GM21723 (cell line): ENCODE results near the gene CCDC88C.
A peak's percentile ranks its signal among the peaks of the same experiment; 100 is the strongest.

ENCODE experiments used
- ATAC-seq: cut with Tn5 transposase; IDR thresholded peaks from one replicate; pipeline ENCODE4 v1.9.1; 2021; ENCODE audit warnings: mild to moderate bottlenecking, moderate library complexity; ENCODE audit not compliant: unreplicated experiment

The CCDC88C gene

GRCh38 chr14:91332171-91332985 is 85.2 kb downstream of the CCDC88C start:
- no peak for ATAC-seq

DNA sequence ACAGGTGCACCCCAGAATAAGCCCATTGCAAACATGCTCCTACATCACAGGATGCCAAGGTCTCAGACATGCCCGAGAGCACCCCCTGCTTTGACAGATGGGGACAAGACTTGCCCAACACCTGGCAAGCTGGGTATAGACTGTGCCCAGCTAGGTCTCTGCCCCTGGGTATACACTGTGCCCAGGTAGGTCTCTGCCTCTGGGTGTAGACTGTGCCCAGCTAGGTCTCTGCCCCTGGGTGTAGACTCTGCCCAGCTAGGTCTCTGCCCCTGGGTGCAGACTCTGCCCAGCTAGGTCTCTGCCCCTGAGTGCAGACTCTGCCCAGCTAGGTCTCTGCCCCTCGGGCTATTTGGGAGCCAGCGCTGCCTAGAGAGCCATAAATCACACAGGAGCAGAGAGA is 85.9 kb downstream of the CCDC88C start:
- no peak for ATAC-seq

GRCh38 chr14:91330856-91331255 is 86.8 kb downstream of the CCDC88C start:
- no peak for ATAC-seq

GRCh38 chr14:91330096-91330696 is 87.4 kb downstream of the CCDC88C start:
- ATAC-seq = no peak

- ATAC-seq = no peak
Observed at GRCh38 chr14:91329486-91330014, 88.1 kb downstream of the CCDC88C start.

DNA sequence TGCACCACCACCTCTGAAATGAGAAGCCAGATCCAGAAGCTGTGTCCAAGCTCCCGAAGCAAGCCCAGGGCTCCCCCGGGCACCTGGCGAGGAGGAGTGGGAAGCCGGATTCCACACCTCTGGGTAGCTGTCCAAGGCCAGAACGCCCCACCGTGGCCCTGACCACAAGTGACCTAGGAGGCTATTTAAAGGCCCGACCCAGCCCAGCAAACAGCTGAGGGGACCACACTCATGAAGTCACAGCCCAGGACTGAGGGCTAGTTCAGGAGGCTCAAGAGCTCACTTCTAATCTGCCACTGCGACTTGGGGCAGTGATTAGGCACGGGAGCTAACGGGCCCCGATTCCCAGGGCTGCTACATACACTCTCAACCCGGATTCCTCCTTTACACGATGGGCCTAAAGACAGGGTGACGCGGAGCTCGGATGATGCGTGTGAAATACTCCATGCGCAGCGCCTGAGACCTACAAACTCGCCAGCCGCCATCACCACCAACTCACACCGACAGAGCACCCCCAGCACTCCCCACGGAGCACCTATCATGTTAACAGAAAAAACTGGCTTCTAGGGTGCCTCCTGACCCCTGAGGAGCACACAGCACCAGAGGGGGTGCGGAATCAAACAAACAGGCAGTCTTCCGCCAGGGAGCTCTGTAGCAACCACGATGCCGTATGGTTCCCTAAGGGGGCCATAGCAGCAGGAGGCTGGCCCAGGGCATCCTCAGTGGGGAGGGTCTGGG is 89.1 kb downstream of the CCDC88C start:
- no peak for ATAC-seq

GRCh38 chr14:91327661-91328312 is 89.8 kb downstream of the CCDC88C start:
- ATAC-seq = no peak

DNA sequence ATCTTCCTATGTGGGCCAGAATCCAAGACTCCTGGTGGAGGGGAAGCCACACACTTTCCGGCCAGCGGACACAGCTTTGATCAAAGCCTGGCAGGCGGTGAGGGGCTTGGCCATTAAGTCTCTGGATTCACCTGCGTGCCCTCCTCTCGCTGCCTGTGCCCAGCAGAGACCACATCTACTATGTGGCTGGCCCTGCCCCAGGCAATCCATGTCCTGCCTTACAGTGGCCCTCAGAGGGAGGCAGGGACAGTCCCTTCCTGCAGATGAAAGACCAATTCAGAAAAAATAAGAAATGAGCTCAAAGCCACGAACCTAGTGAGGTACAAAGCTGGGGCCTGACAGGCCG is 90.4 kb downstream of the CCDC88C start:
- no peak for ATAC-seq

- ATAC-seq = no peak
Observed at GRCh38 chr14:91326514-91327249, 90.9 kb downstream of the CCDC88C start.

- no peak for ATAC-seq
Observed at GRCh38 chr14:91324606-91325575, 92.7 kb downstream of the CCDC88C start.

DNA sequence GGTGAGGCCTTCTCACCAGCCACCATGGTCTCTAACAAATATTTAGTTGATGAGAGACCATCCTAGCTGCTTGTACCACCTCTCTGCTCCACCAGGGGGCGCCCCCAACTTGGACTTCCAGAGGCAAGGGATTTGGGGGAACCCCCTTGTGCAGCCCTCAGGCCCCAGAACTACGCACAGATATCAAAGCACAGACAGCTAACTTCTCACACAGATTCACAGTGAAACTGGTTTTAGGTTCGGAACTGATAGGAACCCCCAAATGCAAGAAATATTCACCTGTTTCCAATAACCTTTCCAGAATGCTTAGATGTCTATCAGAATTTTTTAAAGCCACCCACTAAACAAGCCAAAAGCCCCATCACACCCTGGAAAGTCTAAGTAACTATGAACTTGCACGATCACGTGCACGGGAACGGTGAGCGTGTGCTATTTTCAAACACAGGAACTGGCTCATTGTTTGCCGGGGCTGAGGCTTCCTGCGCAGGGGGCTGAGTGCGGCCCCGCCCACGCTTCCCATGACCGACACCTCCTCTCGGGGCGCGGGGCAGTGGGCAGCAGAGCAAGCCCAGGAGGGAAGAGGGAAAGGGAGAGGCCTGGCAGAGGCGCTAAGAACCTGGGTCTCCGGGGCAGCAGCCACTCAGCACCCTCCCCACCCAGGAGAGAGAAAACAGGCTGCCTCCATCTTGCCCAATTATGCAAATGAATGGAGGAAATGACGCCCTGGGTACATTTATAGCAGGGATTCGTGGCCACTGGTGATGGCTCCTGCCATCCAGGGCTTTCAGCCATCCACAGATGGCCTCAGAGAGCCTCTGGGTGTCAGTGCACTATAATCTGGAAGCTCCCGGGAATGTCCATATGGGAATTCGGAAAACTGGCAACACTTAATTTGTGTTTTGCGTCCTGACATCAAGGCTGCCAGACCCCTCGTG is 93.7 kb downstream of the CCDC88C start:
- peak; percentile 74 for ATAC-seq

GRCh38 chr14:91323031-91323430 is 94.6 kb downstream of the CCDC88C start:
- ATAC-seq = no peak

DNA sequence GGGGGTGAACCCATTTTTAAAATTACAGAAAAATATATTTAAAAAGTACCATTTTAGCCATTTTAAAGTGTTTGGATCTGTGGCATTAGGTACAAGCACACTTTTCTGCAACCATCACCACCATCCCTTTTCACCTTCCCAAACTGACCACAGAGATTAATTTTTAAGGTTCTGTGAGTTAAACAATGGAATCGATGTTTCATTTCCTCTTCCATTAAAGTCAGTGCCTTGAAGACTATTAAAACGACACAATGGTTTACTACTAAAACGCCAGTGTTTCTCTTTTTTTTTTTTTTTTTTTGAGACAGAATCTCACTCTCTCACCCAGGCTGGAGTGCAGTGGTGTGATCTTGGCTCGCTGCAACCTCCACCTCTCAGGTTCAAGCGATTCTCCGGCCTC is 95.0 kb downstream of the CCDC88C start:
- no peak for ATAC-seq

DNA sequence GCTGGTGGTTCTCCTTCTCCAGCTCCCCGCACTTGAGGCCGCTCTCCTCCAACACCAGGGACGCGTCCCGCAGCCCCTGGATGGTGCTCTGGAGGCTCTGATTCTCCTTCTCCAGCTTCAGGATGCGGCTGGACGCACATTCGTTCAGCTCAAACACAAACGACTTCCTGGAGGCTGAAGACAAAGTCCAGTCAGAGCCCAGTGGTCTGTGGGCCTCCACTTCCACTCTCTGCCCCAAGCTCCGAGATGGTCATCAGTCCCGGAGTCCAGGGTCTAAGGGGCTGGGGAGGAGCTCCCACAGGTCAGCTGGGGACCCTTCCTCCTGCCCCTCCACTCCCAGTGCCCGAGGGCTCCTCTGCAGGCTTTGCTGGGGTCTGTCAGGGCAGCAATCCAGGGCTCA is 96.5 kb downstream of the CCDC88C start:
- ATAC-seq = no peak

GRCh38 chr14:91320266-91320665 is 97.4 kb downstream of the CCDC88C start:
- ATAC-seq = no peak

DNA sequence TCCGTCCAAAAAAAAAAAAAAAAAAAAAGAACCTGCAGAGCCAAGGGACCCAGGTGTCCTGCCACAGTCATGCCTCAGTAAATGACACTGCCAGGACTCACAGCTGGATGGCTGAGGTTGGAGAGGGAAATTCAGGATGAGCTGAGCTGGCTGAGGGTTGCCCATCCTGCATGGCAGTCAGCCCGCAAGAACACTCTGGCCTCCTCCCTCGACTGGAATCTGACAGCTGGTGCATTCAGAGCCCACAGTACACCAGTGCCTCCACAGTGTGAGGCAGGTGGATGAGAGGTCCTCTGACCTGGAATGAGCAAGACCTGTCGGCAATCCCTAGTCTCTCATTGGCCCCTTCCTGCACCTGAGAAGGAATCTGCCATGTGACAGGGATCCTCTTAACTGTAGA is 98.7 kb downstream of the CCDC88C start:
- no peak for ATAC-seq

DNA sequence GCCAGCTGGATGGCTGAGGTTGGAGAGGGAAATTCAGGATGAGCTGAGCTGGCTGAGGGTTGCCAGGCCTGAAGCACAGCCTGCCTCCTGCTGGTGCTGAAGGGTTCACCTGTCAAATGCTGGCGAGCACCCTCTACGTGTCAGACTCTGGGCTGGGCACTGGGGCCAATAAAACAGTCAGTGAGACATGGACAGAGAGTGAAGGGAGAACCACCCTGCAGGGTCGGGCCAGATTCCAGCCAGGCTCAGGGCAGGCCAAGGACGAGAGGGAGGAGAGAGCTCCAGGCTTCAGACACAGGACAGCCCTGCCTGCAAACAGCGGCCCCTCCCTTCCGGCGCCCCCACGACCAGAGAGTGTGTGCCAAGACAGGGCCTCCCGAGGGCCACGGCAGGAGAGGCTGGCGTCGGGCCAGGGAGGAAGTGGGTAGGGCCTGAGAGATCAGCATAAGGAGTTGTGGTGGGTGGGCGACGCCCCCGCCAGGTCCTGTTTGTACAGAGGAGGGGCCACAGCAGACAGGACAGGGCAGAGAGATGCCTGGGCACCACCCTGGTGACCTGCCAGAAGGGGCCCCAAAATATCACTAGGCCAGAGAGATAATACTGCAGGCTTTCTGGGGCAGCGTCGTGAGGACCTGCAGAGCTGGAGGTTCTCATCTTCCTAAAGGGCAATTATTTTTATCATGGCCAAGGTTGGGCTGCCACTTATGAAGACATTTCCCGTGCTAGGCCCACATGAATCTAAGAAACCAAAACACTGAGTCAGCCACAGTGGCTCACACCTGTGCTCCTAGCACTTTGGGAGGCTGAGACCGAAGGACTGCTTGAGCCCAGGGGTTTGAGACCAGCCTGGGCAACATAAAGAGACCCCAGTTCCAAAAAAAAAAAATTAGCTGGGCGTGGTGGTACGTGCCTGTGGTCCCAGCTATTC is 100.0 kb downstream of the CCDC88C start:
- ATAC-seq = no peak
